HepG2 (cell line): ENCODE data around the gene ADGRF1. TPM values are rescaled to one million over a fixed set of nuclear protein-coding genes. Genes with fewer than 3 reads are reported as not detected.
A peak's percentile ranks its signal among the peaks of the same experiment; 100 is the strongest.

Source experiments
- BCL6 ChIP-seq: IDR thresholded peaks from 2 replicates; pipeline ENCODE4 v1.6.1; 2016; ENCODE audit warnings: missing genetic modification reagents, missing compliant biosample characterization
- FOXP1 ChIP-seq, 2 experiments: fragments of 450-650 bp in 1 of 2; IDR thresholded peaks; 2 replicates each; pipeline ENCODE4 v1.6.1; 2017 to 2018; ENCODE audit warnings: antibody characterized with exemption in 1 of 2
- HOXA5 ChIP-seq: sonication (generic); formaldehyde crosslinking; IDR thresholded peaks from 2 replicates; pipeline ENCODE4 v1.4.0; 2020; ENCODE audit warnings: missing genetic modification reagents
- KAT8 ChIP-seq: IDR thresholded peaks from 2 replicates; pipeline ENCODE4 v1.6.1; 2016; ENCODE audit warnings: missing genetic modification reagents, missing compliant biosample characterization
- PHF8 ChIP-seq: sonication (generic); formaldehyde crosslinking; IDR thresholded peaks from 2 replicates; pipeline ENCODE4 v1.5.0; 2020; ENCODE audit warnings: missing genetic modification reagents
- TARDBP ChIP-seq: sonication (generic); formaldehyde crosslinking; IDR thresholded peaks from 2 replicates; pipeline ENCODE4 v1.8.0; 2022; ENCODE audit warnings: mild to moderate bottlenecking, missing genetic modification reagents
- THAP11 ChIP-seq: IDR thresholded peaks from 2 replicates; pipeline ENCODE4 v1.6.1; 2016; ENCODE audit warnings: missing biosample characterization, missing genetic modification reagents
- XBP1 ChIP-seq: sonication (generic); formaldehyde crosslinking; IDR thresholded peaks from 2 replicates; pipeline ENCODE4 v1.5.0; 2020; ENCODE audit warnings: missing genetic modification reagents
- ZNF180 ChIP-seq: sonication (generic); formaldehyde crosslinking; IDR thresholded peaks from 2 replicates; pipeline ENCODE4 v1.4.0; 2020; ENCODE audit warnings: low read depth, missing genetic modification reagents, borderline replicate concordance
- ZNF337 ChIP-seq: sonication (generic); formaldehyde crosslinking; IDR thresholded peaks from 2 replicates; pipeline ENCODE4 v1.5.1; 2020; ENCODE audit warnings: missing genetic modification reagents, low read depth, mild to moderate bottlenecking, borderline replicate concordance
- ZNF550 ChIP-seq: sonication (generic); formaldehyde crosslinking; IDR thresholded peaks from 2 replicates; pipeline ENCODE4 v1.4.0; 2020; ENCODE audit warnings: mild to moderate bottlenecking, missing genetic modification reagents, borderline replicate concordance
- ZNF841 ChIP-seq: sonication (generic); formaldehyde crosslinking; IDR thresholded peaks from 2 replicates; pipeline ENCODE4 v1.8.1; 2023; ENCODE audit warnings: missing genetic modification reagents, borderline replicate concordance
- polyA plus RNA-seq, 8 experiments: library from polyadenylated mRNA; depleted of rRNA in 3 of 8; stranded (reverse) in 7 of 8; unstranded in 1 of 8; fragments of >200 nt; fragmentation: Illumina TruSeq in 4 of 8; extraction: Trizol in 4 of 8; gene quantifications; 2 replicates each; pipeline versions ENCODE4 v1.2.1 to v1.2.3, GENCODE V29; 2011 to 2016; ENCODE audit warnings: low read depth in 4 of 8, missing spikeins in 1 of 8, mixed read lengths in 1 of 8; ENCODE audit not compliant: insufficient read depth in 1 of 8
- total RNA-seq, 5 experiments: library from RNA; depleted of rRNA; stranded (reverse); fragments of >200 nt; fragmentation: Illumina TruSeq; extraction: Trizol; gene quantifications; 2 replicates each; pipeline ENCODE4 v1.2.3, GENCODE V29; 2016; ENCODE audit warnings: low read depth in 1 of 5
- TF ChIP-seq, protein P1 (sequence below): sonication (generic); formaldehyde crosslinking; IDR thresholded peaks from 2 replicates; pipeline ENCODE4 v1.9.0; 2021; ENCODE audit warnings: mild to moderate bottlenecking, missing genetic modification reagents
- TF ChIP-seq, protein P2 (sequence below): sonication (generic); formaldehyde crosslinking; IDR thresholded peaks from 2 replicates; pipeline ENCODE4 v1.4.0; 2020; ENCODE audit warnings: missing genetic modification reagents
- TF ChIP-seq, protein P3 (sequence below): sonication (generic); formaldehyde crosslinking; IDR thresholded peaks from 2 replicates; pipeline ENCODE4 v1.4.0; 2020; ENCODE audit warnings: missing genetic modification reagents, borderline replicate concordance
- TF ChIP-seq, protein P4 (sequence below): sonication (generic); formaldehyde crosslinking; IDR thresholded peaks from 2 replicates; pipeline ENCODE4 v1.4.0; 2020; ENCODE audit warnings: low read depth, mild to moderate bottlenecking, missing genetic modification reagents

Gene ADGRF1
- total and polyA plus RNA-seq, 2 of the 13 experiments (the other 11 are each of a cell fraction or from before 2014, with no cell fraction given) = not detected

DNA sequence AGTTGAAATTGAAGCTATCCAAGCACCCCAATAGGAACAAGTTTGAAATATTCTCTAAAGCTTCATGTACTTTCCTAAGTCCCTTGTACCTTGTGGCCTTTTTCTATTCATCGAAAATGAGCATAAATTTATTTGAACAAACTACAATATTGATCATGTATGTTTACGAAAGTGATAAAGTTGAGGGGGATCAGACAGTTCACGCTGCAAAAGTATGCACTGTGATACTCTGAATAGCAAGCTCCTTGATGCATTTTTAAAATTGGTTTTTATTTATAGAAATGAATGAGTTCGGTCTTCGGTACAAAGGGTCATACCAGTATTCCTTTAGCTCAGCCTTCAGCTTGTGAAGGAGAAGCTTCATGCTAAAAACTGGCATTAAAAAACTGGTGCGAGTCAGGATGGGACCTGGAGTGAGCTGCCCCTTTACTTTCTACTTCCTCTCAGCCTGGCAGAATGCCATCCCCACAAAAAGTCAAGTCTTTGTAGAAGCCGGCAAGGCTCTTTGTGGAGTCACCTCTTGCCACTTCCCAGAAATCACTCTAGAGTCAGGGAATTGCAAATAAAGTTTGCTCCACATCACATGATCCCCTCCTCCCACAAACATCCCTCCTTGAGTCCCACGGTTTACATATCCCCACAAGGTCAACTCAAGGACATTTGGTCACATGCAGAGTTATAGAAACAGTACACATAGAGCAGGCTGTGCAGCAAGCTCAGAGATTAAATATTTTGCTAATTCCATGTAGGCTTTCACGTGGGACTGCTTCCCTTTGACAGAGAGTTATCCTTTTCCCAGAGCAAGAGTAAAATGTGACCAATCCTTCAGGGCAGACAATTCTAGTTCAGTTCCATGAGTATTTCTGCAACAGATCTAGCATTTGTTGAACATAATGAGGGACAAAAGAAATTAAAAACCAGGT is 34.6 kb upstream of the ADGRF1 start (continued):
- TF ChIP-seq TARDBP (CRISPR knock-in tag) = peak; percentile 93
- 0 out of 2 replicates have a peak, but pooled peaks have one; percentile 30 for TF ChIP-seq HOXA5 (CRISPR knock-in tag)
- peak; percentile 21; the same call in 1 of the 2 replicates for TF ChIP-seq PHF8 (CRISPR knock-in tag)
- TF ChIP-seq FOXP1 (IDR thresholded peaks at IDR 0.05) = no peak; the same call in 1 of the 2 replicates
- peak; percentile 99 for TF ChIP-seq FOXP1 (CRISPR knock-in tag; IDR thresholded peaks at IDR 0.05)
- TF ChIP-seq, protein P1, sequence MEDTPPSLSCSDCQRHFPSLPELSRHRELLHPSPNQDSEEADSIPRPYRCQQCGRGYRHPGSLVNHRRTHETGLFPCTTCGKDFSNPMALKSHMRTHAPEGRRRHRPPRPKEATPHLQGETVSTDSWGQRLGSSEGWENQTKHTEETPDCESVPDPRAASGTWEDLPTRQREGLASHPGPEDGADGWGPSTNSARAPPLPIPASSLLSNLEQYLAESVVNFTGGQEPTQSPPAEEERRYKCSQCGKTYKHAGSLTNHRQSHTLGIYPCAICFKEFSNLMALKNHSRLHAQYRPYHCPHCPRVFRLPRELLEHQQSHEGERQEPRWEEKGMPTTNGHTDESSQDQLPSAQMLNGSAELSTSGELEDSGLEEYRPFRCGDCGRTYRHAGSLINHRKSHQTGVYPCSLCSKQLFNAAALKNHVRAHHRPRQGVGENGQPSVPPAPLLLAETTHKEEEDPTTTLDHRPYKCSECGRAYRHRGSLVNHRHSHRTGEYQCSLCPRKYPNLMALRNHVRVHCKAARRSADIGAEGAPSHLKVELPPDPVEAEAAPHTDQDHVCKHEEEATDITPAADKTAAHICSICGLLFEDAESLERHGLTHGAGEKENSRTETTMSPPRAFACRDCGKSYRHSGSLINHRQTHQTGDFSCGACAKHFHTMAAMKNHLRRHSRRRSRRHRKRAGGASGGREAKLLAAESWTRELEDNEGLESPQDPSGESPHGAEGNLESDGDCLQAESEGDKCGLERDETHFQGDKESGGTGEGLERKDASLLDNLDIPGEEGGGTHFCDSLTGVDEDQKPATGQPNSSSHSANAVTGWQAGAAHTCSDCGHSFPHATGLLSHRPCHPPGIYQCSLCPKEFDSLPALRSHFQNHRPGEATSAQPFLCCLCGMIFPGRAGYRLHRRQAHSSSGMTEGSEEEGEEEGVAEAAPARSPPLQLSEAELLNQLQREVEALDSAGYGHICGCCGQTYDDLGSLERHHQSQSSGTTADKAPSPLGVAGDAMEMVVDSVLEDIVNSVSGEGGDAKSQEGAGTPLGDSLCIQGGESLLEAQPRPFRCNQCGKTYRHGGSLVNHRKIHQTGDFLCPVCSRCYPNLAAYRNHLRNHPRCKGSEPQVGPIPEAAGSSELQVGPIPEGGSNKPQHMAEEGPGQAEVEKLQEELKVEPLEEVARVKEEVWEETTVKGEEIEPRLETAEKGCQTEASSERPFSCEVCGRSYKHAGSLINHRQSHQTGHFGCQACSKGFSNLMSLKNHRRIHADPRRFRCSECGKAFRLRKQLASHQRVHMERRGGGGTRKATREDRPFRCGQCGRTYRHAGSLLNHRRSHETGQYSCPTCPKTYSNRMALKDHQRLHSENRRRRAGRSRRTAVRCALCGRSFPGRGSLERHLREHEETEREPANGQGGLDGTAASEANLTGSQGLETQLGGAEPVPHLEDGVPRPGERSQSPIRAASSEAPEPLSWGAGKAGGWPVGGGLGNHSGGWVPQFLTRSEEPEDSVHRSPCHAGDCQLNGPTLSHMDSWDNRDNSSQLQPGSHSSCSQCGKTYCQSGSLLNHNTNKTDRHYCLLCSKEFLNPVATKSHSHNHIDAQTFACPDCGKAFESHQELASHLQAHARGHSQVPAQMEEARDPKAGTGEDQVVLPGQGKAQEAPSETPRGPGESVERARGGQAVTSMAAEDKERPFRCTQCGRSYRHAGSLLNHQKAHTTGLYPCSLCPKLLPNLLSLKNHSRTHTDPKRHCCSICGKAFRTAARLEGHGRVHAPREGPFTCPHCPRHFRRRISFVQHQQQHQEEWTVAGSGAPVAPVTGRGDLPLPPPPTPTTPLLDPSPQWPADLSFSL (CRISPR knock-in tag) = no peak
- no peak for TF ChIP-seq ZNF337
- peak; percentile 78 for TF ChIP-seq THAP11
- TF ChIP-seq, protein P2, sequence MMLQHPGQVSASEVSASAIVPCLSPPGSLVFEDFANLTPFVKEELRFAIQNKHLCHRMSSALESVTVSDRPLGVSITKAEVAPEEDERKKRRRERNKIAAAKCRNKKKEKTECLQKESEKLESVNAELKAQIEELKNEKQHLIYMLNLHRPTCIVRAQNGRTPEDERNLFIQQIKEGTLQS (CRISPR knock-in tag) = no peak
- TF ChIP-seq ZNF180 (CRISPR knock-in tag) = no peak
- TF ChIP-seq, protein P3, sequence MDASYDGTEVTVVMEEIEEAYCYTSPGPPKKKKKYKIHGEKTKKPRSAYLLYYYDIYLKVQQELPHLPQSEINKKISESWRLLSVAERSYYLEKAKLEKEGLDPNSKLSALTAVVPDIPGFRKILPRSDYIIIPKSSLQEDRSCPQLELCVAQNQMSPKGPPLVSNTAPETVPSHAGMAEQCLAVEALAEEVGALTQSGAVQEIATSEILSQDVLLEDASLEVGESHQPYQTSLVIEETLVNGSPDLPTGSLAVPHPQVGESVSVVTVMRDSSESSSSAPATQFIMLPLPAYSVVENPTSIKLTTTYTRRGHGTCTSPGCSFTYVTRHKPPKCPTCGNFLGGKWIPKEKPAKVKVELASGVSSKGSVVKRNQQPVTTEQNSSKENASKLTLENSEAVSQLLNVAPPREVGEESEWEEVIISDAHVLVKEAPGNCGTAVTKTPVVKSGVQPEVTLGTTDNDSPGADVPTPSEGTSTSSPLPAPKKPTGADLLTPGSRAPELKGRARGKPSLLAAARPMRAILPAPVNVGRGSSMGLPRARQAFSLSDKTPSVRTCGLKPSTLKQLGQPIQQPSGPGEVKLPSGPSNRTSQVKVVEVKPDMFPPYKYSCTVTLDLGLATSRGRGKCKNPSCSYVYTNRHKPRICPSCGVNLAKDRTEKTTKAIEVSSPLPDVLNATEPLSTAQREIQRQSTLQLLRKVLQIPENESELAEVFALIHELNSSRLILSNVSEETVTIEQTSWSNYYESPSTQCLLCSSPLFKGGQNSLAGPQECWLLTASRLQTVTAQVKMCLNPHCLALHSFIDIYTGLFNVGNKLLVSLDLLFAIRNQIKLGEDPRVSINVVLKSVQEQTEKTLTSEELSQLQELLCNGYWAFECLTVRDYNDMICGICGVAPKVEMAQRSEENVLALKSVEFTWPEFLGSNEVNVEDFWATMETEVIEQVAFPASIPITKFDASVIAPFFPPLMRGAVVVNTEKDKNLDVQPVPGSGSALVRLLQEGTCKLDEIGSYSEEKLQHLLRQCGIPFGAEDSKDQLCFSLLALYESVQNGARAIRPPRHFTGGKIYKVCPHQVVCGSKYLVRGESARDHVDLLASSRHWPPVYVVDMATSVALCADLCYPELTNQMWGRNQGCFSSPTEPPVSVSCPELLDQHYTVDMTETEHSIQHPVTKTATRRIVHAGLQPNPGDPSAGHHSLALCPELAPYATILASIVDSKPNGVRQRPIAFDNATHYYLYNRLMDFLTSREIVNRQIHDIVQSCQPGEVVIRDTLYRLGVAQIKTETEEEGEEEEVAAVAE = peak; percentile 81
- TF ChIP-seq, protein P4, sequence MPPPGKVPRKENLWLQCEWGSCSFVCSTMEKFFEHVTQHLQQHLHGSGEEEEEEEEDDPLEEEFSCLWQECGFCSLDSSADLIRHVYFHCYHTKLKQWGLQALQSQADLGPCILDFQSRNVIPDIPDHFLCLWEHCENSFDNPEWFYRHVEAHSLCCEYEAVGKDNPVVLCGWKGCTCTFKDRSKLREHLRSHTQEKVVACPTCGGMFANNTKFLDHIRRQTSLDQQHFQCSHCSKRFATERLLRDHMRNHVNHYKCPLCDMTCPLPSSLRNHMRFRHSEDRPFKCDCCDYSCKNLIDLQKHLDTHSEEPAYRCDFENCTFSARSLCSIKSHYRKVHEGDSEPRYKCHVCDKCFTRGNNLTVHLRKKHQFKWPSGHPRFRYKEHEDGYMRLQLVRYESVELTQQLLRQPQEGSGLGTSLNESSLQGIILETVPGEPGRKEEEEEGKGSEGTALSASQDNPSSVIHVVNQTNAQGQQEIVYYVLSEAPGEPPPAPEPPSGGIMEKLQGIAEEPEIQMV (CRISPR knock-in tag) = no peak
- TF ChIP-seq ZNF550 = no peak
- TF ChIP-seq BCL6 (CRISPR knock-in tag) = peak; percentile 96
- TF ChIP-seq ZNF841 (CRISPR knock-in tag) = 0 out of 2 replicates have a peak, but pooled peaks have one; percentile 46
- no peak for TF ChIP-seq XBP1 (CRISPR knock-in tag)
- TF ChIP-seq KAT8 = peak; percentile 78
